K562 (cell line): ENCODE data around the gene LMNA. TPM values are rescaled to one million over a fixed set of nuclear protein-coding genes. Genes with fewer than 3 reads are reported as not detected.

Source experiments
- ASH1L ChIP-seq: fragments of 450-650 bp; IDR thresholded peaks from 2 replicates; pipeline ENCODE4 v1.6.1; 2018; ENCODE audit warnings: borderline replicate concordance, mild to moderate bottlenecking, low read depth; ENCODE audit not compliant: partially characterized antibody
- CHCHD3 ChIP-seq: fragments of 250-450 bp; sonication (Bioruptor Pico); IDR thresholded peaks from 2 replicates; pipeline ENCODE4 v2.1.2; 2022; ENCODE audit warnings: mild to moderate bottlenecking
- COPS2 ChIP-seq: fragments of 450-650 bp; conservative IDR thresholded peaks from 2 replicates; pipeline ENCODE4 v1.6.1; 2016; ENCODE audit warnings: mild to moderate bottlenecking, moderate library complexity
- CSDE1 ChIP-seq, 2 experiments: fragments of 450-650 bp; IDR thresholded peaks; 2 replicates each; pipeline ENCODE4 v1.6.1; 2016; ENCODE audit warnings: mild to moderate bottlenecking in 1 of 2
- FOXA3 ChIP-seq, 2 experiments: fragments of 450-650 bp in 1 of 2; sonication (generic) in 1 of 2; formaldehyde crosslinking; IDR thresholded peaks in 1 of 2; conservative IDR thresholded peaks in 1 of 2; 2 replicates each; pipeline versions ENCODE4 v1.4.0 to v1.8.0; 2020 to 2022; ENCODE audit warnings: mild to moderate bottlenecking in 2 of 2, missing genetic modification reagents in 1 of 2
- FOXJ3 ChIP-seq: sonication (generic); formaldehyde crosslinking; IDR thresholded peaks from 2 replicates; pipeline ENCODE4 v1.4.0; 2020; ENCODE audit warnings: mild to moderate bottlenecking, missing genetic modification reagents
- GATAD2B ChIP-seq: fragments of 450-650 bp; IDR thresholded peaks from 2 replicates; pipeline ENCODE4 v1.6.1; 2017; ENCODE audit warnings: mild to moderate bottlenecking, borderline replicate concordance
- GTF2E2 ChIP-seq: fragments of 200-800 bp; sonication (Bioruptor generic); IDR thresholded peaks from 2 replicates; pipeline ENCODE4 v1.6.1; 2016; ENCODE audit warnings: missing genetic modification characterization, missing compliant biosample characterization
- HMGN3 ChIP-seq: IDR thresholded peaks from 2 replicates; pipeline ENCODE4 v1.6.1; 2011; ENCODE audit warnings: borderline replicate concordance, low read depth, mild to moderate bottlenecking, mixed read lengths, low read length; ENCODE audit not compliant: insufficient read length; ENCODE audit errors: extremely low read depth
- JUND ChIP-seq, 2 experiments: IDR thresholded peaks; 2 replicates in 1 of 2; 3 replicates in 1 of 2; pipeline ENCODE4 v1.6.1; 2011; ENCODE audit warnings: borderline replicate concordance in 2 of 2, low read depth in 2 of 2, low read length in 2 of 2, improper control_type of control experiment in 1 of 2, missing biosample characterization in 1 of 2, missing genetic modification characterization in 1 of 2, missing genetic modification reagents in 1 of 2
- MEF2D ChIP-seq: conservative IDR thresholded peaks from 2 replicates; pipeline ENCODE4 v1.6.1; 2016; ENCODE audit warnings: low read depth, missing genetic modification characterization, missing compliant biosample characterization
- MYNN ChIP-seq, 2 experiments: sonication (generic); formaldehyde crosslinking in 1 of 2; IDR thresholded peaks; 2 replicates each; pipeline versions ENCODE4 v1.5.0 to v1.6.1; 2016 to 2020; ENCODE audit warnings: antibody characterized with exemption in 1 of 2, missing genetic modification reagents in 1 of 2
- NELFE ChIP-seq: IDR thresholded peaks from 2 replicates; pipeline ENCODE4 v1.6.1; 2011; ENCODE audit warnings: mild to moderate bottlenecking; ENCODE audit not compliant: insufficient read depth, insufficient read length
- NFATC3 ChIP-seq: fragments of 450-650 bp; IDR thresholded peaks from 2 replicates; pipeline ENCODE4 v1.6.1; 2017; ENCODE audit warnings: mild to moderate bottlenecking
- OTX1 ChIP-seq: fragments of 450-650 bp; formaldehyde crosslinking; IDR thresholded peaks from 2 replicates; pipeline ENCODE4 v1.4.0; 2022; ENCODE audit warnings: mild to moderate bottlenecking
- PATZ1 ChIP-seq: fragments of 250-450 bp; sonication (Bioruptor Pico); IDR thresholded peaks from 2 replicates; pipeline ENCODE4 v1.5.0; 2020; ENCODE audit warnings: mild to moderate bottlenecking, borderline replicate concordance
- PRDM10 ChIP-seq: fragments of 450-650 bp; IDR thresholded peaks from 2 replicates; pipeline ENCODE4 v1.6.1; 2018; ENCODE audit not compliant: partially characterized antibody
- RBM22 ChIP-seq: fragments of 200-400 bp; formaldehyde crosslinking; IDR thresholded peaks from 2 replicates; pipeline ENCODE4 v1.6.1; 2018; ENCODE audit warnings: low read length, low read depth; ENCODE audit not compliant: poor library complexity, severe bottlenecking
- SIX5 ChIP-seq, 2 experiments: IDR thresholded peaks; 2 replicates each; pipeline ENCODE4 v1.6.1; 2011; ENCODE audit warnings: low read length in 2 of 2, borderline replicate concordance in 1 of 2, low read depth in 1 of 2, mild to moderate bottlenecking in 1 of 2, moderate library complexity in 1 of 2; ENCODE audit not compliant: insufficient read depth in 1 of 2
- YBX1 ChIP-seq: fragments of 450-650 bp; IDR thresholded peaks from 2 replicates; pipeline ENCODE4 v1.7.1; 2016; ENCODE audit warnings: mild to moderate bottlenecking
- ZNF140 ChIP-seq: fragments of 250-450 bp; sonication (Bioruptor Pico); IDR thresholded peaks from 2 replicates; pipeline ENCODE4 v1.8.0; 2021; ENCODE audit warnings: moderate library complexity, mild to moderate bottlenecking, inconsistent platforms
- ZNF384 ChIP-seq: IDR thresholded peaks from 2 replicates; pipeline ENCODE4 v1.6.1; 2012; ENCODE audit warnings: low read depth, low read length, improper control_type of control experiment
- polyA plus RNA-seq, 8 experiments: library from polyadenylated mRNA; depleted of rRNA in 4 of 8; stranded (reverse) in 5 of 8; unstranded in 3 of 8; fragments of >200 nt; fragmentation: Nextera tagmentation in 2 of 8; fragmentation: Illumina TruSeq in 1 of 8; extraction: Ambion mirVana in 2 of 8; extraction: Trizol in 1 of 8; gene quantifications; 2 replicates each; pipeline versions ENCODE4 v1.2.1 to v1.2.3, GENCODE V29; 2011 to 2014; ENCODE audit warnings: inconsistent platforms in 1 of 8, missing spikeins in 1 of 8
- total RNA-seq, 7 experiments: library from RNA; depleted of rRNA in 6 of 7; stranded (reverse); fragments of >200 nt in 6 of 7; fragmentation: Illumina TruSeq in 2 of 7; extraction: Trizol in 2 of 7; gene quantifications; 2 replicates each; pipeline versions ENCODE4 v1.2.1 to v1.2.3, GENCODE V29; 2011 to 2021; ENCODE audit warnings: low replicate concordance in 1 of 7

LMNA gene
- total and polyA plus RNA-seq, 9 of the 15 experiments (the other 6 are each of a cell fraction or from before 2014, with no cell fraction given) = 1.00 to 347 (median 88.2) TPM

- TF ChIP-seq NFATC3 = no peak
- no peak for TF ChIP-seq OTX1 (CRISPR knock-in tag)
- TF ChIP-seq RBM22 = no peak
- TF ChIP-seq MYNN (IDR thresholded peaks at IDR 0.05) = peak; percentile 86
- TF ChIP-seq MYNN (CRISPR knock-in tag; IDR thresholded peaks at IDR 0.05) = no peak
- peak in 1 of 2 experiments; percentile 88; a peak in 2 of 4 replicates for TF ChIP-seq FOXA3 (CRISPR knock-in tag; conservative IDR thresholded peaks at IDR 0.05 in 1 of 2, IDR thresholded peaks at IDR 0.05 in 1 of 2)
- no peak for TF ChIP-seq PATZ1 (CRISPR knock-in tag)
- TF ChIP-seq COPS2 = no peak
- no peak for TF ChIP-seq GTF2E2
- TF ChIP-seq SIX5 (IDR thresholded peaks at IDR 0.05; ENCODE audit: borderline replicate concordance in 1 of 2, insufficient read depth in 1 of 2, low read depth in 1 of 2, low read length in 2 of 2) = no peak
- TF ChIP-seq YBX1 = no peak
- TF ChIP-seq PRDM10 = peak; percentile 51
- TF ChIP-seq ZNF384 = no peak
- no peak for TF ChIP-seq CHCHD3
- no peak for TF ChIP-seq NELFE
- no peak for TF ChIP-seq MEF2D (tag)
- TF ChIP-seq ZNF140 = no peak
- TF ChIP-seq GATAD2B = no peak
- TF ChIP-seq FOXJ3 = no peak
- no peak for TF ChIP-seq ASH1L
- TF ChIP-seq CSDE1 (IDR thresholded peaks at IDR 0.05) = no peak
- peak; percentile 76 for TF ChIP-seq JUND (IDR thresholded peaks at IDR 0.05; ENCODE audit: borderline replicate concordance, low read depth, low read length)
- TF ChIP-seq JUND (tag; IDR thresholded peaks at IDR 0.05; ENCODE audit: borderline replicate concordance, low read depth, low read length) = peak; percentile 89; the same call in 1 of the 3 replicates
- TF ChIP-seq HMGN3 = no peak
Measured at GRCh38 chr1:156123356-156124196, 9.1 kb downstream of the LMNA start (continued).
